ENCODE results near the gene NPAS3.

The NPAS3 gene

DNA sequence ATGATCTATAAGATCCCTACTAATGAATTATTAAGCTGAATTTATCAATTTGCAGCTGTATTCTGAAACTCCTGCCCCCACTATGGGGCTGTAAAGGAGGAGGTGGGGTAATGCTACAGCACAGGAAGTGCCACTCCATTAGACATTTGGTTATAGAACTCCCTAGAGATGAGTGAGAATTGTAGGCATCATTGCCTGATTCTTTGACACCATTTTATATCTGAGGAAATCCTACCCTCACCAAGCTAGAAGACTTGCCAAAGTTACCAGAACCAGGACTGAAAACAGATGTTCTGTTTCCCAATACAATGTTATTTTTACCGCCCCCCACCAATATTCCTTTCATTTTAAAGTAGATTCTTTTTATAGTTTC is 829.8 kb downstream of the NPAS3 start:
- TF ChIP-seq, protein P1, sequence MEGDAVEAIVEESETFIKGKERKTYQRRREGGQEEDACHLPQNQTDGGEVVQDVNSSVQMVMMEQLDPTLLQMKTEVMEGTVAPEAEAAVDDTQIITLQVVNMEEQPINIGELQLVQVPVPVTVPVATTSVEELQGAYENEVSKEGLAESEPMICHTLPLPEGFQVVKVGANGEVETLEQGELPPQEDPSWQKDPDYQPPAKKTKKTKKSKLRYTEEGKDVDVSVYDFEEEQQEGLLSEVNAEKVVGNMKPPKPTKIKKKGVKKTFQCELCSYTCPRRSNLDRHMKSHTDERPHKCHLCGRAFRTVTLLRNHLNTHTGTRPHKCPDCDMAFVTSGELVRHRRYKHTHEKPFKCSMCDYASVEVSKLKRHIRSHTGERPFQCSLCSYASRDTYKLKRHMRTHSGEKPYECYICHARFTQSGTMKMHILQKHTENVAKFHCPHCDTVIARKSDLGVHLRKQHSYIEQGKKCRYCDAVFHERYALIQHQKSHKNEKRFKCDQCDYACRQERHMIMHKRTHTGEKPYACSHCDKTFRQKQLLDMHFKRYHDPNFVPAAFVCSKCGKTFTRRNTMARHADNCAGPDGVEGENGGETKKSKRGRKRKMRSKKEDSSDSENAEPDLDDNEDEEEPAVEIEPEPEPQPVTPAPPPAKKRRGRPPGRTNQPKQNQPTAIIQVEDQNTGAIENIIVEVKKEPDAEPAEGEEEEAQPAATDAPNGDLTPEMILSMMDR (IDR thresholded peaks at IDR 0.05; ENCODE audit: borderline replicate concordance, extremely low read depth, low read length, poor library complexity, severe bottlenecking) = no peak
- TF ChIP-seq EZH2 (IDR thresholded peaks at IDR 0.05; ENCODE audit: borderline replicate concordance, low read depth, low read length, severe bottlenecking) = no peak
- Histone ChIP-seq H3K36me3 (ENCODE audit: insufficient read depth, low read length) (no peaks in the 10 kb centered on the region), H4K20me1 (ENCODE audit: insufficient read depth, low read length) (no peaks in the 10 kb centered on the region), H3K4me1 (ENCODE audit: insufficient read depth, low read length) (peaks cover 4% of the 10 kb centered on the region), H3K27me3 (ENCODE audit: insufficient read depth, low read length, poor library complexity) (peaks cover 15% of the 10 kb centered on the region), H3K9ac (ENCODE audit: low read depth, low read length) (no peak overlapping the region), H3K27ac (ENCODE audit: low read length) (no peak overlapping the region), H3K9me3 (ENCODE audit: insufficient read depth, low read length, severe bottlenecking) (no peaks in the 10 kb centered on the region), H3K79me2 (ENCODE audit: insufficient read depth, low read length) (no peaks in the 10 kb centered on the region), H2AFZ (ENCODE audit: low read depth, low read length) (no peak overlapping the region), H3K4me2 (ENCODE audit: insufficient read depth, low read length) (no peak overlapping the region), H3K4me3 (ENCODE audit: low read depth in 1 of 2, low read length in 2 of 2) (no peak overlapping the region)
- DNase-seq = no peak
- ATAC-seq (ENCODE audit: insufficient read depth, low read depth) = no peak

DNA sequence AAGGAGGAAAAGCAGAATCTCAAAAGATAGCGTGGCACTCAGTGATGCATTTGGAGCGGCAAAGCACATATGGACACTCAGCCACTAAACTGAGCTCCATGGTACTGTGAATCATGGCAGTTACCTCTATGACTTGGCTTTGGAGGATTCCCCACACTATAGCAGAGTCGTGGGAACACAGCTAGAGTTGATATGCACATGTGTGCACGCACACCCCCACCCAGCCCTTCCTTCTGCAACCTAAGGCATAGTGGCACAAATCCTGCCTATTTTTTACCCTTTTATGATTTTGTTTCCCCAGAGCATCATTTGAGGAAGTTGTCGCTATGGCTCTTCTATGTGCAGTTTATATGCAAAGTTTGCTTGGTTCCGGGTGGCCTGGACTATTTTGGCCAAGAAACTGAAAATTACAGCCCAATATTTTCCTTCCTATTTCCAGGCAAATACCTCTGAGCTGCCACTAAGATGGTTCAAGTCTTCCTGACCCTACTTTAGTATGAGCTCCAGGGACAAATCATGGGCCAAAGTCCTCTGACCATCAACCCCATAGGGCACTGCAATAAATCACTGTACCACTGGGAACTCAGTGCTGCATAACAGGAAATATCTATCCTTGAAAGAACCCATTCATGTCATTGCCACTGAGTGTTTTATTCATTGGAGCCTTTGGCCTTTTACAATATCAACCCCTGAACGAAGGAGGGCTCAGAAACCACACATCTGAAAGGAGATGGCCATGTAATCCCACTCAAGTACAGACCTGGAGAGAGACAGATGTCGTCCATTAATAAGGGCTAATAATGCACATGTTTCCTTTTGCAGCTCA is 834.7 kb downstream of the NPAS3 start:
- H3K27ac ChIP-seq (ENCODE audit: low read length) = no peak overlapping the region
- TF ChIP-seq EZH2 (IDR thresholded peaks at IDR 0.05; ENCODE audit: borderline replicate concordance, low read depth, low read length, severe bottlenecking) = no peak
- TF ChIP-seq, protein P1 (IDR thresholded peaks at IDR 0.05; ENCODE audit: borderline replicate concordance, extremely low read depth, low read length, poor library complexity, severe bottlenecking) = no peak
- ATAC-seq (ENCODE audit: insufficient read depth, low read depth) = no peak
- no peaks in the 10 kb centered on the region for H4K20me1 ChIP-seq (ENCODE audit: insufficient read depth, low read length)
- no peak overlapping the region for H3K4me2 ChIP-seq (ENCODE audit: insufficient read depth, low read length)
- DNase-seq = no peak
- H3K36me3 ChIP-seq (ENCODE audit: insufficient read depth, low read length) = no peaks in the 10 kb centered on the region
- peaks cover 15% of the 10 kb centered on the region for H3K27me3 ChIP-seq (ENCODE audit: insufficient read depth, low read length, poor library complexity)
- H3K9me3 ChIP-seq (ENCODE audit: insufficient read depth, low read length, severe bottlenecking) = no peaks in the 10 kb centered on the region
- no peak overlapping the region for H3K9ac ChIP-seq (ENCODE audit: low read depth, low read length)
- no peak overlapping the region for H3K4me3 ChIP-seq (ENCODE audit: low read depth in 1 of 2, low read length in 2 of 2)
- no peak overlapping the region for H2AFZ ChIP-seq (ENCODE audit: low read depth, low read length)
- H3K79me2 ChIP-seq (ENCODE audit: insufficient read depth, low read length) = no peaks in the 10 kb centered on the region
- H3K4me1 ChIP-seq (ENCODE audit: insufficient read depth, low read length) = no peaks in the 10 kb centered on the region

DNA sequence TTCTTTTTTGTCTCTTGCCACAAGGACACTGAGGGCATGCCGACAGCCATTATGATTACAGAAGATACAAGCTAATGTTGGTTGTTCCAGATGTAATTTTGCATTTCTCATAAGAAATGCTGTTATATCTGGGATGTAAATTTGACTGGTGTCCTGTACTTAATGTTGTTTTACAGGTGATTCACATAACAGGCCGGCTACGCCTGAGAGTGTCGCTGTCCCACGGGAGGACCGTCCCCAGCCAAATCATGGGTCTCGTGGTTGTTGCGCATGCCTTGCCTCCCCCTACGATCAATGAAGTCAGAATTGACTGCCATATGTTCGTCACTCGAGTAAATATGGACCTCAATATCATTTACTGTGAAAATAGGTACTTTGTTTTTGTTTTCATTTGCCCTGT is 835.5 kb downstream of the NPAS3 start:
- DNase-seq (no peak), ATAC-seq (ENCODE audit: insufficient read depth, low read depth) (no peak)
- Histone ChIP-seq H3K4me3 (ENCODE audit: low read depth in 1 of 2, low read length in 2 of 2) (no peak overlapping the region), H4K20me1 (ENCODE audit: insufficient read depth, low read length) (no peaks in the 10 kb centered on the region), H3K9ac (ENCODE audit: low read depth, low read length) (no peak overlapping the region), H3K79me2 (ENCODE audit: insufficient read depth, low read length) (no peaks in the 10 kb centered on the region), H3K27me3 (ENCODE audit: insufficient read depth, low read length, poor library complexity) (peaks cover 15% of the 10 kb centered on the region), H3K27ac (ENCODE audit: low read length) (no peak overlapping the region), H2AFZ (ENCODE audit: low read depth, low read length) (no peak overlapping the region), H3K4me1 (ENCODE audit: insufficient read depth, low read length) (no peaks in the 10 kb centered on the region), H3K4me2 (ENCODE audit: insufficient read depth, low read length) (no peak overlapping the region), H3K9me3 (ENCODE audit: insufficient read depth, low read length, severe bottlenecking) (no peaks in the 10 kb centered on the region), H3K36me3 (ENCODE audit: insufficient read depth, low read length) (no peaks in the 10 kb centered on the region)
- no peak for TF ChIP-seq EZH2 (IDR thresholded peaks at IDR 0.05; ENCODE audit: borderline replicate concordance, low read depth, low read length, severe bottlenecking)
- TF ChIP-seq, protein P1 (IDR thresholded peaks at IDR 0.05; ENCODE audit: borderline replicate concordance, extremely low read depth, low read length, poor library complexity, severe bottlenecking) = no peak

All from DND-41 (cell line).